ENCODE results near the gene XPR1. TPM values are rescaled to one million over a fixed set of nuclear protein-coding genes. Genes with fewer than 3 reads are reported as not detected.

XPR1 gene
- total and polyA plus RNA-seq, 8 donors = 3.4 to 25.3 (median 13.7) TPM

DNA sequence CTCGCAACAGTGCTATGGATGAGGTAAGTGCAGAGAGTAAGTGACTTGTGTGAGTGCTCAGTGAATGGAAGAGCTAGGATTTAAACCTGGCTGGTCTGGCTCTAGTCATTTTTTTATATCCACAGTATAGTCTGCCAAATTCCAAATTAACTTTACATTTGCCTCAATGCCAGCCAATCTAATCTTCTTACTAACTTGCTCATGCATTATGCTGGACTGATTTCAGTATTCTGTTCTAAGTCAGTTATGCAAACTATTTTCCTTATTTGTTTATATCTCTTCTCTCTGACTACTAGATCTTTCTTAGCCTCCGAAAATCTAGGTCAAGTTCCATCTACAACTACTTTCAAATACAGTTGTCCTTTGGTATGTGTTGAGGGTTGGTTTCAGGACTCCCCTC lies 133.3 kb downstream of the XPR1 start:
- ATAC-seq = no peak
- no peaks in the 10 kb centered on the region for H3K4me1 ChIP-seq
- WGBS, 2 donors = 80 to 85% methylated on average over 2 of the region's 2 CpGs
- TF ChIP-seq, protein P1, sequence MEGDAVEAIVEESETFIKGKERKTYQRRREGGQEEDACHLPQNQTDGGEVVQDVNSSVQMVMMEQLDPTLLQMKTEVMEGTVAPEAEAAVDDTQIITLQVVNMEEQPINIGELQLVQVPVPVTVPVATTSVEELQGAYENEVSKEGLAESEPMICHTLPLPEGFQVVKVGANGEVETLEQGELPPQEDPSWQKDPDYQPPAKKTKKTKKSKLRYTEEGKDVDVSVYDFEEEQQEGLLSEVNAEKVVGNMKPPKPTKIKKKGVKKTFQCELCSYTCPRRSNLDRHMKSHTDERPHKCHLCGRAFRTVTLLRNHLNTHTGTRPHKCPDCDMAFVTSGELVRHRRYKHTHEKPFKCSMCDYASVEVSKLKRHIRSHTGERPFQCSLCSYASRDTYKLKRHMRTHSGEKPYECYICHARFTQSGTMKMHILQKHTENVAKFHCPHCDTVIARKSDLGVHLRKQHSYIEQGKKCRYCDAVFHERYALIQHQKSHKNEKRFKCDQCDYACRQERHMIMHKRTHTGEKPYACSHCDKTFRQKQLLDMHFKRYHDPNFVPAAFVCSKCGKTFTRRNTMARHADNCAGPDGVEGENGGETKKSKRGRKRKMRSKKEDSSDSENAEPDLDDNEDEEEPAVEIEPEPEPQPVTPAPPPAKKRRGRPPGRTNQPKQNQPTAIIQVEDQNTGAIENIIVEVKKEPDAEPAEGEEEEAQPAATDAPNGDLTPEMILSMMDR (IDR thresholded peaks at IDR 0.05) = no peak
- no peak for FAIRE-seq
- H3K9me3 ChIP-seq = no peaks in the 10 kb centered on the region
- intact Hi-C loops (cut with DNase I) = no loop called here
- DNase-seq = no peak
- no peak overlapping the region for H3K4me3 ChIP-seq
- H3K27me3 ChIP-seq = no peaks in the 10 kb centered on the region
- H3K27ac ChIP-seq = no peak overlapping the region
- no peaks in the 10 kb centered on the region for H3K36me3 ChIP-seq

DNA sequence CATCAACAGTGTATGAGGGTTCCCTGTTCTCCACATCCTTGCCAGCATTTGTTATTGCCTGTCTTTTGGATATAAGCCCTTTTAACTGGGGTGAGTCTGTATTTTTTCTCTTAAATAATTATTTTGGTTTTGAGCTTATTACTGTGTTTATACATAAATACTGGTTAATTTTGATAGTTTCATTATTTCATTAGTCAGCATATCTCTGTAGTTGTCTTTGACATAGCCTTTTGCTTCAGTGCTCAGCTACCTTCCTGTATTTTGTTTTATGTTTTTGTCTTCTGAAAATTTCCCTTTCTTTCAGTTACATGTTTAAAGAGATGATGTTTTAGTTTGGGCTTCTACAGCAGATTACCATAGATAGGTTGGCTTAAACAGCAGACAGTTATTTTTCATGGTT lies 138.1 kb downstream of the XPR1 start:
- FAIRE-seq = no peak

DNA sequence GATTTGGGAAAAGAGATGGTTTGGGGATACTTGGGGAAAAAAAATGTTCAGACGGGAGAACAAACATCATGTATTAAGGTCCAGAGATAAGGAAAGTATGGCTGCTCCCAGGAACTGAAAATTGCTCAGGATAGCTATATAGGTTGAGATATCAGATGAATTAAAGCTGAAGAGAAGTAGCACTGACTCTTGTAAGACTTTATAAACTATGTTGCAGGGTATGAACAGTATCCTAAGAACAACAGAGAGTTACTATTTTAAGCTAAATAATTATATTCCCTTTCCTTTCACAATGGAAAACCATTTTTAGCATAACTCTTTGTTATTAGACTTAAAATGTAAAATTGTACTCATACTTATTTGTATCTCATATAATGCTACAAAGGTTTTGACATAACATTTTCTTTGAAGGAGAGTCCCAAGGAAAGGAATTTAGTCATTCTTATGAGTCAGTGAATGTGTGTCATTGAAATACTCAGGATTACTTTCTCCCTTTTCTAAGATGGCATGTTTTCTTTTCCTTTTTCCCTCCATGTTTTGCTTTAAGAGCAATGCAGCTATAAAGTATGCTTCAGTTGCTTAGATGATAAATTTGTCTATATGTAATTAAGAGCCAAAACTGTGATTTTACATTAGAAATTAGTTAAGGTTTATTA lies 141.5 kb downstream of the XPR1 start:
- no peak for DNase-seq
- TF ChIP-seq, protein P1 (IDR thresholded peaks at IDR 0.05) = no peak
- no peaks in the 10 kb centered on the region for H3K27me3 ChIP-seq
- no peak overlapping the region for H3K4me3 ChIP-seq
- peaks cover 4 to 16% (median 12%) of the 10 kb centered on the region in 3 donors for H3K4me1 ChIP-seq
- no peaks in the 10 kb centered on the region for H3K36me3 ChIP-seq
- H3K27ac ChIP-seq = no peak overlapping the region
- ATAC-seq = no peak
- no peak for FAIRE-seq
- intact Hi-C loops (cut with DNase I) = no loop called here
- no peaks in the 10 kb centered on the region for H3K9me3 ChIP-seq
- 53 to 77% methylated on average over 1 of the region's 1 CpG for WGBS, 2 donors

More for the DNA sequence above, 138.1 kb downstream of the XPR1 start:
- Histone ChIP-seq H3K9me3 (no peaks in the 10 kb centered on the region), H3K27me3 (no peaks in the 10 kb centered on the region), H3K27ac (no peak overlapping the region), H3K36me3 (no peaks in the 10 kb centered on the region), H3K4me3 (no peak overlapping the region), H3K4me1 (no peaks in the 10 kb centered on the region)
- intact Hi-C loops (cut with DNase I) = no loop called here
- DNase-seq = no peak
- no peak for ATAC-seq
- TF ChIP-seq, protein P1 (IDR thresholded peaks at IDR 0.05) = no peak

DNA sequence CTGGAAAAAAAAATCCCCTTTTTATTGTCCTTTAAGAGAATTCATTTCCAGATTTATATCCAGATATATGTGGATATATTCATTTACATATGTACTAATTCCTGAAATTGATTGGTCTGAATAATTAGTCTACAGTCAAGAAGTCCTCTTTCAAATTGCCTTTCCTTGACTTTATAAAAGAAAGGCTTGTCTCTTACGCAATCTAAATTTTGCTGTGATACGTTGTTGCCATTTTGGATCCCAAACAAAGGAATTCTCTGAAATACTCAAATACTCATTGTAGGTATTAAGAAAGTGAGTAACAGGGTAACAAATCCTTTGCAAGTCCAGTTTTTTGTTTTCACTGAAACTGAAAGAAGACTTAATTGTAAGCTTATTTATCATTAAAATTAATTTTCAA lies 144.0 kb downstream of the XPR1 start:
- Histone ChIP-seq H3K27me3 (no peaks in the 10 kb centered on the region), H3K4me3 (no peak overlapping the region), H3K4me1 (peaks cover 4 to 16% (median 12%) of the 10 kb centered on the region in 3 donors), H3K27ac (no peak overlapping the region), H3K9me3 (no peaks in the 10 kb centered on the region), H3K36me3 (no peaks in the 10 kb centered on the region)
- 92 to 97% methylated on average over 2 of the region's 2 CpGs for WGBS, 2 donors
- intact Hi-C loops (cut with DNase I) = no loop called here
- TF ChIP-seq, protein P1 (IDR thresholded peaks at IDR 0.05) = no peak
- ATAC-seq (no peak), DNase-seq (no peak), FAIRE-seq (no peak)

DNA sequence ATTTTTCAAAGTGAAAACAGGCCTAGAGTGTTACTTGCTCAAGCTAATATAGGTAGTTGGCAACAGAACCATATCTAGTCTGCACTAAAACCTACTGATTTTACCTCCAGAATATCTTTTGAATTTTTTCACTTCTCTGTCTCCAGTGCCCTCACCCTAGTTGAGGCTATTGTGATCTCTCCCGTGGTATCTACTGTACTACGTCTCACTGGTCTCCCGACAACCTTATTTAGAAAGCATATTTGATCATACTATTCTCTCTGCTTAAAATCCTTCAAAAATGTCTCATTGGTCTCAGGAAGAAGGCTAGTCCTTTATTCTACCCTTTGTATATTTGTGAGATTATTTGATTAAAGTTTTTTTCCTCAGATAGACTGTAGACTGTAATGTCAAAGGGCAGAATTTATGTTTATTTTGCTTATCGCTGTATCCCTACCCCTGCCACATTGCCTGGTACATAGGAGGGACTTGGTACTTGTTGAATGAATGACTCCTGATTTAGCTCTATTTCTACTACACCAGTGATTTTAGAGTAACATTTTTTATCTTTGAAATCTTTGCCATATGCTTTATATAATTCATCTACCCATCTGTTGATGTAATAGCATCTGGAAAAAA lies 145.4 kb downstream of the XPR1 start:
- no peak for FAIRE-seq
- DNase-seq = no peak
- Histone ChIP-seq H3K36me3 (no peaks in the 10 kb centered on the region), H3K27ac (no peak overlapping the region), H3K4me1 (peaks cover 4 to 16% (median 12%) of the 10 kb centered on the region in 3 donors), H3K27me3 (no peaks in the 10 kb centered on the region), H3K9me3 (no peaks in the 10 kb centered on the region), H3K4me3 (no peak overlapping the region)
- 31 to 35% methylated on average over 4 of the region's 4 CpGs for WGBS, 2 donors
- intact Hi-C loops (cut with DNase I) = no loop called here
- ATAC-seq = peak; percentile 53 to 89 (median 78)
- TF ChIP-seq, protein P1 (IDR thresholded peaks at IDR 0.05) = no peak

Measured in pancreas (tissue), 10 donors.